Psoas muscle (tissue), 8 donors: ENCODE measurements around the gene SIGLEC5. TPM values are rescaled to one million over a fixed set of nuclear protein-coding genes. Genes with fewer than 3 reads are reported as not detected.

Experiments used
- ATAC-seq, 4 donors: fragments of 200-7000 bp; cut with Tn5 transposase; one replicate each; pipeline ENCODE4 v1.9.1; 2020; ENCODE audit warnings: moderate library complexity in 3 of 4, mild to moderate bottlenecking in 2 of 4
- DNase-seq, 2 donors: peaks; one replicate each; pipeline ENCODE4 v3.0.0-alpha.2; 2020
- H3K27ac ChIP-seq: fragments of 200-600 bp; one replicate; pipeline ENCODE4 v1.8.0; 2022
- H3K27me3 ChIP-seq, 3 donors: fragments of 200-600 bp in 1 of 3; one replicate each; pipeline versions ENCODE4 v1.6.1 to v1.8.0; 2013 to 2022; ENCODE audit warnings: low read length in 2 of 3, mild to moderate bottlenecking in 2 of 3, moderate library complexity in 1 of 3; ENCODE audit not compliant: insufficient read depth in 3 of 3
- H3K36me3 ChIP-seq, 2 donors: fragments of 200-600 bp in 1 of 2; one replicate each; pipeline versions ENCODE4 v1.6.1 to v1.8.0; 2013 to 2022; ENCODE audit warnings: low read depth in 1 of 2, mild to moderate bottlenecking in 1 of 2, moderate library complexity in 1 of 2; ENCODE audit not compliant: insufficient read depth in 1 of 2
- H3K4me1 ChIP-seq: fragments of 200-600 bp; one replicate; pipeline ENCODE4 v1.8.0; 2022
- H3K4me3 ChIP-seq: fragments of 200-600 bp; one replicate; pipeline ENCODE4 v1.8.0; 2022; ENCODE audit warnings: mild to moderate bottlenecking
- H3K9me3 ChIP-seq: fragments of 200-600 bp; one replicate; pipeline ENCODE4 v1.8.0; 2022
- CTCF ChIP-seq: fragments of 200-600 bp; IDR thresholded peaks from one replicate; pipeline ENCODE4 v1.8.0; 2022; ENCODE audit warnings: antibody characterized with exemption
- WGBS, 3 donors: extraction: QIAGEN DNeasy Blood & Tissue Kit; methylation state at CpG; one replicate each; pipeline versions ENCODE4 v1.1.6 to v1.1.7; 2013; 5-methylcytosine and 5-hydroxymethylcytosine counted together
- intact Hi-C, 2 donors: fragments of 100-400 bp; cut with DNase I; formaldehyde crosslinking; loops; one replicate each; pipeline versions ENCODE4 v1.11.0 to v1.14.2; 2022
- polyA plus RNA-seq, 3 donors: library from polyadenylated mRNA; stranded (reverse); fragments of 200-250 nt; gene quantifications; one replicate each; pipeline ENCODE4 v1.2.3, GENCODE V29; 2013
- total RNA-seq, 4 donors: library from RNA; stranded (reverse); fragmentation: NEBNext Ultra II Directional in 2 of 4; extraction: Animal tissue kit (Norgen Biotek cat#: 25700) in 2 of 4; gene quantifications; one replicate each; pipeline versions ENCODE4 v1.2.1 to v1.2.4, GENCODE V29; 2021 to 2023
- donor health status: healthy with polysubstance abuse.
- donor health status: DM: no; HTN: no; CAD: no; lungs with moderate emphysema.
- donor health status: Bipolar disorder and iron deficiency.
- donor health status: healthy.
- donor health status: DM: yes; HTN: yes; CAD: no.
- donor health status: DM: no; HTN: no; CAD: no.
- donor health status: DM: no; HTN: no; CAD: no.
- donor health status: DM: yes; HTN: yes; CAD: no.

Gene SIGLEC5
- total and polyA plus RNA-seq, 7 donors: 0.01 to 0.65 (median 0.56) TPM; not detected in 4

- H3K36me3 ChIP-seq: peaks cover 23 to 61% of the 10 kb centered on the region in 2 donors
- WGBS, 3 donors: 97 to 98% (median 98%) methylated on average over 9 of the region's 9 CpGs
- no peak for DNase-seq
These were observed 42.7 kb downstream of the SIGLEC5 start for GRCh38 chr19:51587264-51588191.

DNA sequence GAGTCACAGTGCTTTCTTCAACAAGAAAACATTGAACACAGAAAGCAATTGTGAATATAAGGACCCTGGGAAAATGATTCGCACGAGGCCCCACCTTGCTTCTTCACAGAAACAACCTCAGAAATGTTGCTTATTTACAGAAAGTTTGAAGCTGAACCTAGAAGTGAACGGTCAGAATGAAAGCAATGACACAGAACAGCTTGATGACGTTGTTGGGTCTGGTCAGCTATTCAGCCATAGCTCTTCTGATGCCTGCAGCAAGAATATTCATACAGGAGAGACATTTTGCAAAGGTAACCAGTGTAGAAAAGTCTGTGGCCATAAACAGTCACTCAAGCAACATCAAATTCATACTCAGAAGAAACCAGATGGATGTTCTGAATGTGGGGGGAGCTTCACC lies 43.4 kb downstream of the SIGLEC5 start:
- intact Hi-C loops: no loop called here
- Histone ChIP-seq H3K9me3 (peaks cover 37% of the 10 kb centered on the region), H3K36me3 (peaks cover 23 to 68% of the 10 kb centered on the region in 2 donors), H3K4me1 (no peaks in the 10 kb centered on the region), H3K27ac (no peak overlapping the region), H3K27me3 (no peaks in the 10 kb centered on the region), H3K4me3 (no peak overlapping the region)
- no peak for DNase-seq
- WGBS, 3 donors: 97 to 99% (median 98%) methylated on average over 4 of the region's 4 CpGs
- ATAC-seq: no peak
- TF ChIP-seq CTCF: no peak

More at GRCh38 chr19:51587264-51588191, 42.7 kb downstream of the SIGLEC5 start:
- no peak for TF ChIP-seq CTCF
- no peaks in the 10 kb centered on the region for H3K27me3 ChIP-seq
- peaks cover 37% of the 10 kb centered on the region for H3K9me3 ChIP-seq
- ATAC-seq: no peak
- H3K27ac ChIP-seq: no peak overlapping the region
- intact Hi-C loops: no loop called here
- no peak overlapping the region for H3K4me3 ChIP-seq
- no peaks in the 10 kb centered on the region for H3K4me1 ChIP-seq

- Histone ChIP-seq H3K27ac (no peak overlapping the region), H3K36me3 (peaks cover 28 to 74% of the 10 kb centered on the region in 2 donors), H3K4me1 (no peaks in the 10 kb centered on the region), H3K4me3 (no peak overlapping the region), H3K9me3 (peaks cover 37% of the 10 kb centered on the region), H3K27me3 (no peaks in the 10 kb centered on the region)
- intact Hi-C loops: no loop called here
- whole genome bisulfite sequencing, 3 donors: 95 to 100% (median 98%) methylated on average over 1 of the region's 1 CpG
- DNase-seq: no peak
- no peak for ATAC-seq
- TF ChIP-seq CTCF: no peak
These were observed 44.0 kb downstream of the SIGLEC5 start for GRCh38 chr19:51586103-51586728.

DNA sequence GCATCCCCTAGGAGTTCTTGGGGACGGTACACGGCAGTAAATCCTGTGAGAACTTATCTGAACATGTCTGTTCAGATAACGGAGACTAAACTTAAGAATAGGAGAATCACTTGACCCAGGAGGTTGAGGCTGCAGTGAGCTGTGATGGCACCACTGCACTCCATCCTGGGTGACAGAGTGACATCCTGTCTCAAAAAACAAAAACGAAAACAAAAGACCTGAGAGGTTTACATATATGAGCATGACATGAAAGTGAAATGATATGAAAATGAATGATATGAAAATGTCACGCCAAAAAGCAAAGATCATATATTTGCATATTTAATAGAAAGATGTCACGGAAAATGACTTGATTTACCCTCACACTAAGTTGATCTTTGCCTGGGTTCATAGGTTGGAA lies 53.4 kb downstream of the SIGLEC5 start:
- intact Hi-C loops: no loop called here
- no peak for ATAC-seq
- Histone ChIP-seq H3K27me3 (no peaks in the 10 kb centered on the region), H3K27ac (no peak overlapping the region), H3K4me1 (peaks cover 11% of the 10 kb centered on the region), H3K4me3 (no peak overlapping the region), H3K36me3 (peaks cover 13 to 64% of the 10 kb centered on the region in 2 donors), H3K9me3 (no peaks in the 10 kb centered on the region)
- WGBS, 3 donors: 87 to 92% (median 91%) methylated on average over 6 of the region's 6 CpGs
- no peak for TF ChIP-seq CTCF
- no peak for DNase-seq
